Measurements from ENCODE around the gene CACNA2D2.

Gene CACNA2D2

GRCh38 chr3:50401978-50402595, 101.3 kb downstream of the CACNA2D2 start:
- no peak for DNase-seq

GRCh38 chr3:50396502-50396901, 106.9 kb downstream of the CACNA2D2 start:
- DNase-seq = no peak

DNA sequence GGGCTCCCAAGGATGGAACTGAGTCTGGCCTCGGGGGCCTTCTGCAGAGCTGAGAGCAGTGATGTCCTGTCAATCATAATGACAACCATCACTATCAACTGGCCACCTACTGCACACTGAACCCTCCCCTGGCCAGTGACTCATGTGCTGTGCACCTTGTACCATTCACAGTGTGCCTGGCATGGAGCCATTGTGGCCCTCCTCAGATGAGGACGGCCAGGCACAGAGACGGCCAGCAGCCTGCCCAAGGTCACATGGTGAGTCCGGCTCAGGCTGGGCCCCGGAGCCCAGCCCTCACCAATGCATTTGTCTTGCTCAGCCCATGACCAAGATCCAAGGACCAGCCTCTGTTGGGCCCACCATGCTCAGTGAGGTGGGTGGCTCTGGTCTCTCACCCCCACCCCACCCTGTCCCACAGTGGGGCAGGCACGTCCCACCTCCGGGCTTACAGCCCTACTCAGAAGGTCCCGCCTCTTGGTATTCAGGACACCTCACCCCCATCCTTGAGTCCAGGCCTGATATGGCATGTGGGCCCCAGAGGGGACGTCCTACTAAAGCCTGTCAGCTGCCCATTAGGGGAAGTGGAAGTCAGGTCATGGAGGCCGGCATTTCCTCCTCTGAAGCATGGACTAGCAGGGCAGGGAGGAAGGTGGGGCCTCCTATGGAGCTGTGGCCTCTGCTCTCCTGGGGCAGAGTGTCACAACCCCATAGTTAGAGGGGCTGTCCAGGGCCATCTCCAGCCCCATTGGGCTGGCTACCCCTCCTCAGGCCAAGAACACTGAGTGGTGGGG, 108.2 kb downstream of the CACNA2D2 start:
- DNase-seq = no peak

GRCh38 chr3:50393061-50393460, 110.4 kb downstream of the CACNA2D2 start:
- no peak for DNase-seq

DNA sequence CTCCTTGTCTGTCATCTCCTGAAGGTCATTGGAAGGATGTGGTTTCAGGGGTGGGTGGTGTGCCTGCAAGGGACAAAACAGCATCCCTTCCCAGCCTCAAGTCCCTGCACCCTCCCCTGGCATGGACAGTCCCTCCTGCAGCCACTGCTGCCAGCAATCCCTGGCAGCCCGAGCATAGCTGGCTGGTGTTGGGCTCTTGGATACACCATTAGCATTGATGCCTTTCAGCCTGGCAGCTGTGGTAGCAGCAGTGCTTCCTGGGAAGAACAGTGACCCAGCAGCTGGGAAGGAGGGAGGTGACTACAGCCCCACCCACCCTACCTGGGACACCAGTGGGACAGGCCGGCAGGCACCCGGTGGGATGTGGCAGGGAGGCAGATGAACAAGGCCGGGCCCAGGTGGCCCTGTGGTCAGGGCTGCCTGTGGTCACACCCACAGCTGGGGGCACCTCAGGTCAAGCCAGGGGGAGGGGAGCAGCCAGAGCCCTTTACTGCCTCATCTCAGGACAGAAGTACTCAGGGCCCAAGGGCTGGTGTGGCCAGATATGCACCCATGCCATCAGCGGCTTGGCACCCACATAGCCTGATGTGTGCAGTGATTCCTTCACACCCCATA, 111.2 kb downstream of the CACNA2D2 start:
- DNase-seq = peak in 19 of 56 donors; percentile 4 to 60 (median 21)

DNA sequence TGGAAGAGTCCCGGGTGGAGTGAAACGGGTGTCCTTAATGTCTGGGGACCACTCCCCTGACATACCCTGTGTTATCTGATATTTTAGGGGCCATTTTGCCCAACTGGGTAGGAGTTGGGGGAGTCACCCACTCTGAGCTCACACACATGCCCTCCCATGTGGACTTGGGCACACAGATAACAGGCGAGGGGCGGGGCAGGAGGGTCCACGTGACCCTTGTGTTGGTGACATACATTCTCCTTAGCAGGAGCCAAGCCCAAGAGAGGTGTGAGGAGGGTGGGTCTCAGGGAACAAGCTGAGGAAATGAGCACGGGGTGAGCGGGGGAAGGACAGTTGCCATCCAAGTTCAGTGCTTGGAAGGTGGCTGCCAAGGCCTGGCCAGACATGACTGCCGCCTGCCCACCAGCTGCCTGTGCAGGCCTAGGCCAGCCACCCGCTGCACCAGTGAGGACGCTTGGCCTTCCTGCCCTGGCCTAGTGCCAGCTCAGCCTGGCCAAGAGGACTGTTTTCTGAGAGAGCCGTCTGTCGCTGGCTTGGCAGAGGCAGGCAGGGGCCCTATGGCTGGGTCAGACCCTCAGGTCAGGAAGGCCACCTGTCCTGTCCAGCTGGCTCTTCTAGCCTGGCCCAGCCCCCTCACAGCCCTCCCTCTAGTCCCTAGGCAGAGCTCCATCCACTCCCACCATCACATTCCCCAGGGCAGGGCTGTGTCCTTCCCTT, 112.8 kb downstream of the CACNA2D2 start:
- peak in 32 of 56 donors; percentile 2 to 76 (median 24) for DNase-seq

GRCh38 chr3:50389414-50389767, 114.0 kb downstream of the CACNA2D2 start:
- DNase-seq = no peak

GRCh38 chr3:50388720-50389413, 114.6 kb downstream of the CACNA2D2 start:
- no peak for DNase-seq

DNA sequence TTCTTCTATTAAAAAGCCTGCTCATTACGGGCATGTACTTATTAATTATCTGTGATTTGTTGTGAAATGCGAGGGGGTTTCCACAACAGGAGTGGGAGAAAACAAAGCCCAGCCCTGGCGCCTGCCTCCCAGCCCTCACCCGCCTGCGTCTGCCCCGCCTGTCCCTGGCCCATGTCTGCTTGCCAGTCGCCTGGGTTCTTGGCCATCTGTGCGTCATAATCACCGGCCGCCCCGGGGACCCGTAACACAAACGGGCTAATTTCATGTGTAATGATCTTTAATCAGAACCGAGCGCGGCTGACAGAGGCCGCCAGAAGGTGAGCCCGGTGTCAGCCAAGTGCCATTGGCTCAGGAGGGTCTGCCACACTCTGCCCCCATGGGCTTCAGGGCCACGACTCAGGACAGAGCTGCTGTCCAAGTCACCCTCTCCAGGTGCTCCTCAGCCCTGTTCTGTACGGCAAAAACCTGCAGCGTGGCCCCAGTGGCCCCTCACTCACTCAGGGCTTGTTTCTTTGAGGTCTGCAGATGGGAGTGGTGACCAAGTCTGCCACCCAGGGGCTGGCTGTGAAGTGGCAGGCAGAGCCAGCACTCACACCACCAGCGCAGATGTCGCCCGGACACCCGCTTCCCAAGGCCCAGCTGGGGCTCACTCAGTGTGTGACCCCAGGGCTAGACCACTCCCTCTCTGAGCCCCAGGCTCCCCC, 115.3 kb downstream of the CACNA2D2 start:
- peak in 10 of 56 donors; percentile 1 to 25 (median 13) for DNase-seq

- DNase-seq = no peak
Observed at GRCh38 chr3:50385754-50386153, 117.7 kb downstream of the CACNA2D2 start.

DNA sequence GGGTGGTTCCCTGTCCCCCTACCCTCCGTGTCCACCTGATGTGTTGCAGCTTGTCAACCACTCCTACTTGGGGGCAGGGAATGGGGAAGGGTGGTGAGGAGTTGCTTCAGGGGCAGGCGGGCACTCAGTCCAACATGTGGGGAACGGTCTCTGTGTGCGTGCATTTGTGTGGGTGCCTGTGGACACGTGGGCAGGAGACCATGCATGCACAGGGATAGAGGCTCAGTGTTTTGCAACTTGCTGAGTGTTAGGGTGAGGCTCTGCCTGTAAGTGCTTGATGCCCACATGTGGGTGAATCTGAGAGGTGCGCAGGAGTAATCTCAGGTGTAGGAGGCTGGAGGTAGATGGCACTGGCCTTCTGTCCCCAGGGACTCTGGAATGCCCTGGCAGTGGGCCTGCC, 119.7 kb downstream of the CACNA2D2 start:
- no peak for DNase-seq

DNA sequence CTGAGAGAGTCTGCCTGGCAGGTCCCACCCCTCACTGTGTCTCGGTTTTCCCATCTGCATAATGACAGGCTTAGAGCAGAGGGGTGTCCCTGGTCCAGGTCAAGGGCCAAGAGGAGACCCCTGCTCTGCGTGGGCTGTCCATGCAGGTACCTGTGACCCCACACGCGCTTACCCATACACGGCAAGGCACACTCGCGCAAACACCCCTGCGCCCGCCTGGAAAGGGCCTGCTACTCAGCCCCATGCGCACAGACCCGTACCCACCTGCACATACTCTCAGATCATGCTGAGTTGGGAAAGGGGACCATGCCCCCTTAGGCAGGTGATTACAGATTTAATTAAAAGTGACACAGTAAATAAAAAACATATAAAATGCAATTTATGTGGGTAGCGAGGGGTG, 120.7 kb downstream of the CACNA2D2 start:
- DNase-seq = peak in 1 of 56 donors; percentile 23

DNA sequence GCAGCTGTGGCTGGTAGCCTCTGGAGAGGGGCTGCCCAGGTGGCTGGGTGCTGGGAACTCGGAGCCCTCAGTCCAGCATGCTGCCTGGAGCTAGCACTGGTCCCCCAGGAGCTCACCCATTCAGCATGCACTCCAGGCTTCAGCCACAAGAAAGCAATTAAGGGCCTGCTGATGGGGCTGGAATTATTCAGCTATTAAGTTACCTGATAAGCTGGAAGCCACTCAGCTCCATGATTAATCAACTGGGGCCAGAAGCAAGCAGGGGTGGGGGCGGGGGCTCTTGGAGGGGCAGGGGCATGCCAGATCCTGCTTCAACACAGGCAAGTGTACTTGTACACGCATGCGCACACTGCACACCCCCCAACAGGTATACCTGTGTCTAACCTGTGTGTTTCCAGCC, 122.1 kb downstream of the CACNA2D2 start:
- DNase-seq = no peak

- no peak for DNase-seq
Observed at GRCh38 chr3:50380405-50381085, 122.9 kb downstream of the CACNA2D2 start.

GRCh38 chr3:50378757-50379156, 124.7 kb downstream of the CACNA2D2 start:
- no peak for DNase-seq

DNA sequence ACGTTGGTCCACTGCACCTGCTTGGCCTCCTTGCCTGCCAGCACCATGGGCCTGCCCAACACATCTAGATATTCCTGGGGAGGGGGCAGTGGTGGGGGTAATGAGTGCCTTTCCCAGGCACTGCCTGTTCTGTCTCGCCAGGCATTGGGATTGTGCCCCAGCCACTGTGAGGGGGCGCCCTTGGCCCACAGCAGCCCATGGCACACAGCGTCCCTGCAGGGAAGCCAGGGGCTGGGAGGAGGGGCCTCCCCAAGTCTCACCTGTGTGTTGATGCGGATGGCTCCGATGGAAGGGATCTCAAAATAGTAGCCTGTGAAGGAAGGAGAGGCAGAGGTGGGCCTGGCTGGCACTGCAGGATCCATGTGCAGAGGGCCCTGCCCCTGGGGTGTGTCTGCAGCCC, 125.4 kb downstream of the CACNA2D2 start:
- DNase-seq = no peak

- DNase-seq = no peak
Observed at GRCh38 chr3:50375258-50375931, 128.0 kb downstream of the CACNA2D2 start.

DNA sequence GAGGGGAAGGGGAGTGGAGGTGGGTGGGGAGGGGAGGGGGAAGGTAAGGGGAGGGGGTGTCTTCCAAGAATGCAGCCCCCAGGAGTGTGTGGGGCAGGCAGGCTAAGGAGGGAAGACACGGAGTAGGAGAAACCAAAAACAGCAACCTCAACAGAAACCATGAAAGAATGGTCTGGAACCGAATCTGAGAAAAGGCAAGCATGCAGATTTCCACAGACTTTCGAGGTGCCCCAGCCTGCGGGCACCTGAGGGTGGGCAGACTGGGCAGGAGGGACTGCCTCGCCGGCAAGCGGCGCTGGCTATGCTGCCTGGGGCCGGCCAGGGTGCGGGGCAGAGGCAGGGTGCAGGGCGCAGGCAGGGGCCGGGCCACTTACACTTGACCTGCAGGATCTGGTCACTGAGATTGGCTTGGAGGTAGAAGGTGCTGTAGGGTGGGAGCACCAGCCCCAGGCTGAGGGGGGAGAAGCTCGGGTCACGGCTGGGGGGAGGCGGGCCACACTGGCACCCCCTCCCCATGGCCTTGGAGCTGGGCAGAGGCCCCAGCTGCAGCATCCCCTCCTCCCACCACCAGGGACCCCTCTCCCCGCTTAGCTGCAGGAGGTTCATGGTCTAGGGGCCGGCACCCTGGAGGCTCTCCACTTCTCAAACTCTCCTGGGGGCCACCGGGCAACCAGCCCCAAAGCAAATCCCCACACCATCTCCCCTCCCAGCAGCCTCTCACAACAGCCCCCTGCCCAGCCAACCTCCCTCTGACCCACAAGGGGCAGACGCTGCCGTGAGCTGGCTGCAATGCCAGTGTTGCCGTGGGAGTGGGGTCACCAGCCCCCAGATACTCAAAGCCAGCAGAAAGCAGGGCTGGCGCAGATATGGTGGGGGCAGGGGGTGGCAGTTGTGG, 128.8 kb downstream of the CACNA2D2 start:
- no peak for DNase-seq
